Activated CD8-positive, alpha-beta memory T cell treated with anti-CD3 and anti-CD28 coated beads for 24 hours (primary cell): ENCODE measurements around the gene ADCY4.

Experiments used
- DNase-seq: peaks from one replicate; pipeline ENCODE4 v3.0.0-alpha.2; 2020

The ADCY4 gene

GRCh38 chr14:24314377-24315193, 20.3 kb downstream of the ADCY4 start:
- DNase-seq = no peak

GRCh38 chr14:24313913-24314312, 21.0 kb downstream of the ADCY4 start:
- DNase-seq = no peak

- DNase-seq = no peak
These were observed 21.9 kb downstream of the ADCY4 start for GRCh38 chr14:24312736-24313507.

DNA sequence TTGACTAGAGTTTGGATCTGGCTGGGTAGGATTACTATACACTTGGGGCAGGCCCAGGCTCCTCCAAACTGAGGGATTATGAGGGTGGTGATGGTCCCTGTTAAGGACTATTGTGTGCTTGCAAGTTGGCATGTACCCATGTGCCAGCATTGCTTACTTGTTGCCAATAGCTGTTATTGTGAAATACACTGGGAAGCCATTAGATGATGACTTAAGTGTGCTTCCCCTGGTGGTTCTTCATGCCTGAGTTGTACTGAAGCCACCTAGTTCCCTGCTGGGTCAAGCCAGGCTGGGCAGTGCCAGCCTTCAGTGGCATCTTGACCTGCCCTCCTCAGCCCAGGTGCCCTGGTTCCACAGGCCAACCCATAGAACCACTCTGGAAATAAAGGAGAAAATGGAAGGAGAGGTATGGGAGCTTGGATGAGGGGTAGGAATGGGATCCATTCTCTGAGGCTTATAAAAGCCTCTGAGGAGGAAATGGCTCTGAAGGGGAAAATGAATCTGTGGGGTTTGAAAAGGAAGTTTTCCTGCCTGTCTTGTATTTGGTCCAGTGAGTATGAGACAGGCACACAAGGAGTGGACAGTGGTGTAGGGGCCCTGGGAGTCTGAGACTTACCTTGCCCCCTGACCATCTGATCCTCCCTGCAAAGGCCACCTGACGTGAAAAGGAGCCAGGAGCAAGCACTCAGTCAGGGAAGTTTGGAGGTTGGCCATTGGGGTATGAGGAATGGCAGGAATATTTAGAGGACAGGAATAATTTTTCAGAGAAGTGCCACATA, 22.8 kb downstream of the ADCY4 start:
- peak; percentile 69 for DNase-seq

DNA sequence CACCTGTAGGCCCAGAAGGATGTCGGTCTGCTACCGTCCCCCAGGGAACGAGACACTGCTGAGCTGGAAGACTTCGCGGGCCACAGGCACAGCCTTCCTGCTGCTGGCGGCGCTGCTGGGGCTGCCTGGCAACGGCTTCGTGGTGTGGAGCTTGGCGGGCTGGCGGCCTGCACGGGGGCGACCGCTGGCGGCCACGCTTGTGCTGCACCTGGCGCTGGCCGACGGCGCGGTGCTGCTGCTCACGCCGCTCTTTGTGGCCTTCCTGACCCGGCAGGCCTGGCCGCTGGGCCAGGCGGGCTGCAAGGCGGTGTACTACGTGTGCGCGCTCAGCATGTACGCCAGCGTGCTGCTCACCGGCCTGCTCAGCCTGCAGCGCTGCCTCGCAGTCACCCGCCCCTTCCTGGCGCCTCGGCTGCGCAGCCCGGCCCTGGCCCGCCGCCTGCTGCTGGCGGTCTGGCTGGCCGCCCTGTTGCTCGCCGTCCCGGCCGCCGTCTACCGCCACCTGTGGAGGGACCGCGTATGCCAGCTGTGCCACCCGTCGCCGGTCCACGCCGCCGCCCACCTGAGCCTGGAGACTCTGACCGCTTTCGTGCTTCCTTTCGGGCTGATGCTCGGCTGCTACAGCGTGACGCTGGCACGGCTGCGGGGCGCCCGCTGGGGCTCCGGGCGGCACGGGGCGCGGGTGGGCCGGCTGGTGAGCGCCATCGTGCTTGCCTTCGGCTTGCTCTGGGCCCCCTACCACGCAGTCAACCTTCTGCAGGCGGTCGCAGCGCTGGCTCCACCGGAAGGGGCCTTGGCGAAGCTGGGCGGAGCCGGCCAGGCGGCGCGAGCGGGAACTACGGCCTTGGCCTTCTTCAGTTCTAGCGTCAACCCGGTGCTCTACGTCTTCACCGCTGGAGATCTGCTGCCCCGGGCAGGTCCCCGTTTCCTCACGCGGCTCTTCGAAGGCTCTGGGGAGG, 23.9 kb downstream of the ADCY4 start, which contains the start of gene LTB4R:
TSS of gene LTB4R (plus strand) at position 857 of the 959 bp plus-strand sequence. CDS start 4,150 bp downstream, outside the sequence.
- peak; percentile 89 for DNase-seq

DNA sequence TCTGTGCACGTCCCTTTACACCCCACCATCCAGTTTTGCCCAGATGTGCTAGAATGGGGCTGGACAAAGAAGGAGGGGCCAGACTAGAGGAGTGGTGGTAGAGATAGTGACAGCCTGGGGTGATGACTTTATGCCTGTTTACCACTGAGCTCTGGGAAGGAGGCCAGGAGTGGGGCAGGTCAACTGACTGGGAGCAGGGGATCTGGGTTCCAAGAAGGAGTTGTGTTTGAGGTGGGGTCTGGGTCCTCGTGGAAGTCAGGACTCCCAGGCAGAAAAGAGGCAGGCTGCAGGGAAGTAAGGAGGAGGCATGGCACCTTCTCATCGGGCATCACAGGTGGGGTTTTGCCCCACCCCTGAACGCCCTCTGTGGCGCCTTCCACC, 24.6 kb downstream of the ADCY4 start:
- DNase-seq = no peak

- no peak for DNase-seq
These were observed 25.2 kb downstream of the ADCY4 start, which contains the start of gene LTB4R2 for GRCh38 chr14:24309538-24310264. Gene LTB4R2 (plus strand): TSS chr14:24310140. CDS start chr14:24310665, 525 bp downstream.

DNA sequence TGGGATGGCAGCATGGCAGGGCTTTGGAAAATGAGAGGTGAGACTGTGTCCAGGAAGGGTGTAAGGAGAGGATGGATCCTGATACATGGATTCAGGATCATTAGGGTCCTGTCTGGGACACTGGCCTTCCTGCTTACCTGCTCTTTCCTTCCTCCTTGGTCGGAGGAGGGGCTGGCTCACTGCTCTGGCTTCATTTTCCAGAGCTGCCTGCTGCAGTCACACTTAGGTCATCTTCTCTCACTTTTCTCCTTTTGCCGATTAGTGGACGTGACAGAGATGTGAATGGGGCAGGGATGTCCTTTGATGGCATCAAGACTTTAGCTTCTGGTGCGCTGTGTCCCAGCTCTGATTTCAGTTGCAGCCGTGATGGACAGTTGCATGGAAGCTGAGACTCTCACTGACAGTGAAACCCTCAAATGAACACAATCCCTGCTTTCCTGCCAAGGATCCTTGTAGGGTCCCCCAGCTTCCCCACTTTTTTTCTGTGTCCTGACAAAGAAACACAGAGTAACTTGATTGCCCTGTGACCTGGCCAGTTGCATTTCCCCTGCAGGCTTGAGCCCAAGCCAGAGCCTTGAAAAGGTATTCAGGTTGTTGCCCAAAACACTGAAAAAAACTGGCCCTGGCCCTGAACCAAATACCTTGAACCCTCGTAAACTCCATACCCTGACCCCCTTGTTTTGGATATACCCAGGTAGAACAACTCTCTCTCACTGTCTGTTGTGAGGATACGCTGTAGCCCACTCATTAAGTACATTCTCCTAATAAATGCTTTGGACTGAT, 26.3 kb downstream of the ADCY4 start:
- DNase-seq = no peak

DNA sequence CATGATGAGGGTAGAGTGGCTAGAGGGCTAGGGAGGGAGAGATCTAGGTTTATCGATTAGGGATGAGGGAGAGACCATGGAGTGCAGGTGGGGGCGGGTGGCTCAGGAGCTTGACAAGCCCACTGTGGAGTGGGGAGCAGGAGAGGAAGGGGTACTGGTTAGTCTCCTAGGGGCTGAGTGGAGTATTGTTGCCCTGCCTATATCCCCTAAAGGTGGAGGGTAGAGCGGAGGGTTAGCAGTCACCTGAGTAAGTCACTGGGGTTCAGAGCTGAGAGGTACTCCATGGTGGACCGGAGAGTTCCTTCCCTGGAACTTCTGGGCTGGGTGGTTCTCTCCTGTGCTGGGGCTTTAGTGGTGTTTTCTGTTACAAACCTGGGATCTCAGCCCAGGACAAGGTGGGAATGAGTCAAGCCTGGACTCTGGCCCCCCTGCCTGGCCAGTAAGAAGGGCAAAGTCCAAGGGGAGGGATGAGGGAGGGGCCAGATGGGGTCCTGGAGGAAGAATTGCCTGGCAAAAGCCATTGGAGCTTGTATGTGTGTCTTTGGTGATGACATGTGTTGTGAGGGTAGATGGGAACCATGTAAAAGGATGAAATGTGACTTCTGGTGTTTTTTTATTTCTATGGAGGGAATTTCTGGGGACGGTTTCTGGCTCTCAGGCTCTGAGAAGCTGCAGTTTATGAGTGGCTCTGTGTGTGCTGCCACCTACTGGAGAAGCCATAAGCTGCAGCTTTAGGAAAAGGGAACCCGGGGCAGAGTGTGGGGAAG, 27.1 kb downstream of the ADCY4 start, which contains the start of gene CIDEB:
TSS of gene CIDEB (minus strand) at position 403 of the 767 bp plus-strand sequence. CDS start at position 284, 119 bp downstream.
- DNase-seq = peak; percentile 79

DNA sequence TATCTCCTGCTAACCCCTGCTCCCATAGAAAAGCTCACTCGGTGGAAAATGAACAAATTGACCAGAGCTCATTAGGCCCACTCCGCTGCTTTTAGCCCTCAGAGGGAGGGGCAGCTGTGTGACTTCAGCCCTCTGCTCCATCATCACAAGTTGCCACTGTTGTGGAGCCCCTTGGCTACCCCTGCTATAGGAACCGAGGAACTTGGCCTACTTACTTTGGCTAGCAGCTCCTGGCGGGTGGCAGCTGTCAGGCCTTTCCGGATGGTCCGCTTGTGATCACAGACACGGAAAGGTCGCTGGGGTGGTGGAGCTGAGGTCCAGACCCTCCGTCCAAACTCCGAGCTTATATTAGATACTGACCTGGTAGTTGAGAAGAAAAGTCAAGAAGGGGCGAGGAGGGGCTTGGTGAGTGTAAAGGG, 27.7 kb downstream of the ADCY4 start:
- DNase-seq = no peak

DNA sequence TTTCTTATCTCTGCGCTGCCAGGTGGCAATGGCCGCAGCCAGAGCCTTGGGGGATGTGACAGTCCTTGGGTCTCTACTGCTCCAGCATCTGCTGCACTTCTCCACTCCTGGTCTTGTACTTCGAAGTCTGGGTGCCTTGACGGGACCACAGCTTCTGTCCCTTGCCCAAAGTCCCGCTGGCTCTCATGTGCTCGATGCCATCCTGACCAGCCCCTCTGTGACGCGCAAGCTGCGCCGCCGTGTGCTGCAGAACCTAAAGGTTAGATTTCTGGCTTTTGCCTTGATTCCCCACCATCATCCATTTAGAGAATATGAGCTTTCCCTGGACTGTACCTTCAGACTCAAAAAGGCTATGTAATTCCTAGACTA, 30.9 kb downstream of the ADCY4 start:
- DNase-seq = no peak

- DNase-seq = no peak
These were observed 34.4 kb downstream of the ADCY4 start for GRCh38 chr14:24300326-24300980.

GRCh38 chr14:24299255-24300191, 35.3 kb downstream of the ADCY4 start, which contains the start of the genes DHRS1 and NOP9:
Gene DHRS1 (minus strand): TSS chr14:24299780. CDS start chr14:24299106, 674 bp downstream.
Gene NOP9 (plus strand): TSS chr14:24299850. CDS start chr14:24299955, 105 bp downstream.
- peak; percentile 98 for DNase-seq

- no peak for DNase-seq
These were observed 36.0 kb downstream of the ADCY4 start for GRCh38 chr14:24298892-24299254.

DNA sequence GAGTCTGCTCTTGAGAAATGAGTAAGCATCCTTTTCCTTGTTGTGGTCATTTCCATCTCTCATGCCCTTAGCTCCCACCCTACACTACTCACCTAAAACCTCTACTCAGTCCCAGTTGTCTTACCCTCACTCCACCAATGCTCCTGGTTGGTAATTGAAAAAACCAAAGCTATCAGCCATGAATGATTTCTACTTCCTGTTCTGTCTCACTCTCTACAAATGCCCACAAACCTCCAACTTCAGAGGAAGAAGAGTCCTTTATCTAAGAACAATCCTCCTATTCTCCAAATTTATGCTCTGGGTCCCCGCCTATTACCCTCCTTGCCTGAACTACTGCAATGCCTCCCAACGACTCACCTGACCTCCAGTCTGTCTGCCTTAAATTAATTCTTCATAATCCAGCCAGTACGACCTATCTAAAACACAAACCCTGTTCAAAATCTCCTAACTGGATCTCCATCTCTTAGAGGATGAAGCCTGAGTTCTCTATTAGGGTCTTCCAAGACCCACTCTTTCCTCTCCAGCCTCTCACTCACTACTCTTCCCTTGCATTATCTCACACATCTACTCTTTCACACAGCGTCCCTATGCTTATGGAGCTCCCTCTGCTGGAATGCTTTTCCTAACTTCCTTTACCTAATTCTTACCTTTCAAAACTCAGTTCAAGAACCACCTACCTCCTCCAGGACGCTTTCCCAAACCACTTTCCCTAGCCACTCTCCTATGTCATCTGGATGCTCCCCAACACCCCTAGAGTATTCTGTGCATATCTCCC, 37.5 kb downstream of the ADCY4 start:
- no peak for DNase-seq

GRCh38 chr14:24296341-24297157, 38.3 kb downstream of the ADCY4 start:
- peak; percentile 81 for DNase-seq
